H1 (cell line): ENCODE measurements around the gene SLC22A23. TPM values are rescaled to one million over a fixed set of nuclear protein-coding genes. Genes with fewer than 3 reads are reported as not detected.

Experiments
- CTCF ChIP-seq, 3 experiments: IDR thresholded peaks; 1 replicate in 2 of 3; 2 replicates in 1 of 3; pipeline versions ENCODE4 v1.5.1 to v1.6.1; 2011; ENCODE audit warnings: low read length in 3 of 3, mild to moderate bottlenecking in 3 of 3, inconsistent platforms in 2 of 3, low read depth in 1 of 3, moderate library complexity in 1 of 3; ENCODE audit not compliant: insufficient read depth in 1 of 3; ENCODE audit errors: control extremely low read depth in 1 of 3
- TAF7 ChIP-seq: optimal IDR thresholded peaks from 2 replicates; pipeline ENCODE3; 2011; ENCODE audit warnings: low read depth, mild to moderate bottlenecking, inconsistent platforms, low read length, moderate library complexity, borderline replicate concordance
- polyA plus RNA-seq, 7 experiments: library from polyadenylated mRNA; depleted of rRNA in 3 of 7; stranded (reverse) in 5 of 7; unstranded in 2 of 7; fragments of >200 nt in 5 of 7; fragments of 200-250 nt in 2 of 7; gene quantifications; 1 replicate in 5 of 7; 2 replicates in 1 of 7; 4 replicates in 1 of 7; pipeline versions ENCODE4 v1.2.1 to v1.2.3, GENCODE V29; 2011 to 2013; ENCODE audit warnings: missing spikeins in 2 of 7, mixed read lengths in 2 of 7
- total RNA-seq: library from RNA; stranded (reverse); fragmentation: NEBNext Ultra II Directional; extraction: Animal tissue kit (Norgen Biotek cat#: 25700); gene quantifications from 2 replicates; pipeline ENCODE4 v1.2.1, GENCODE V29; 2021

Gene SLC22A23
- total and polyA plus RNA-seq, 2 of the 8 experiments (the other 6 are each of a cell fraction or from before 2014, with no cell fraction given) = 9.9 to 38.4 TPM

DNA sequence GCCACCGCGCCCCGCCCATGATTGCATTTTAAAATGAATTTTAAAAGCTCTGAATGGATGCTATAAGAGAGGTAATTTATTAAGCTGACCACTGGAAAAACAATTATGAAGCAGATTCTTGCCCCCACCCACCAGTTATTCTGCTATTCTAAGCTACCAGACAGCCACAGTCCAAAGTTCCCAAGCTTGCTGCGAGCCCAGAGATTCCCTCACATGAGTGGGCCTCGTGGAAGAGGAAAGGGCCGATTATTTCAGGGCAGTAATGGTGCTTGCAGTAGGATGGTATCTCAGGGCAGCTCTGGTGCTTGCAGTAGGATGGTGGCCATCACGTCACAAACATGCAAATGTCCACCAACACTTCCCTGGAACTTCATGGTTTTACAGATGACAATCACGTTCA is 56.7 kb downstream of the SLC22A23 start (continued):
- TF ChIP-seq TAF7 (no peak), CTCF (IDR thresholded peaks at IDR 0.05; ENCODE audit: control extremely low read depth in 1 of 3, insufficient read depth in 1 of 3, low read depth in 1 of 3, low read length in 3 of 3) (no peak)
